IPS-NIHi7 (cell line): ENCODE data around the gene CFHR1.
"Not testable (repeated sequence)": the region's sequence is repeated elsewhere in the genome, so short reads cannot be mapped to it uniquely, and the experiment has no call there.

Source experiments
- DNase-seq: peaks from one replicate; pipeline ENCODE4 v3.0.0; 2012; ENCODE audit warnings: mixed read lengths; ENCODE audit errors: extremely low spot score

Gene CFHR1

GRCh38 chr1:196819531-196819930, at the start of gene CFHR1:
Gene CFHR1 (plus strand): TSS chr1:196819731. CDS start chr1:196819845, 114 bp downstream.
- DNase-seq: not testable (repeated sequence)

GRCh38 chr1:196769823-196770222, 49.7 kb upstream of the CFHR1 start:
- DNase-seq: not testable (repeated sequence)

DNA sequence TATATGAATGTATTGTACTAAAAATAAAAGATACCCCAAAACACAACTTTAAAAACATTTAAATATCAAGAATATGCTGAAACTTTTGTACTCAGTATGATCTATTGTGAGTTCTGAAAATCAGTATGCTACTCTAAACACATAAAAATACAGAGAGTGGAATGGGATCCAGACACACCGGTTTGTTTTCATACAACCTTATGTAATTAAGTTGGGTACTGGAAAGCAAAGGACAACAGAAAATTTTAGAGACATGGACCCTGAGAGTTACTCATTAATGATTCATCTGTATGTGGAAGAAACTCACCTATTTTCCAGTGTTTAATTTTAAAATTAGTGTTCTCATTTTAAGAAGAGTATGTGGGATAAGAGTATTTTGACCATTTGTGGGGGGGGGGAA, 45.8 kb upstream of the CFHR1 start:
- DNase-seq: no peak

DNA sequence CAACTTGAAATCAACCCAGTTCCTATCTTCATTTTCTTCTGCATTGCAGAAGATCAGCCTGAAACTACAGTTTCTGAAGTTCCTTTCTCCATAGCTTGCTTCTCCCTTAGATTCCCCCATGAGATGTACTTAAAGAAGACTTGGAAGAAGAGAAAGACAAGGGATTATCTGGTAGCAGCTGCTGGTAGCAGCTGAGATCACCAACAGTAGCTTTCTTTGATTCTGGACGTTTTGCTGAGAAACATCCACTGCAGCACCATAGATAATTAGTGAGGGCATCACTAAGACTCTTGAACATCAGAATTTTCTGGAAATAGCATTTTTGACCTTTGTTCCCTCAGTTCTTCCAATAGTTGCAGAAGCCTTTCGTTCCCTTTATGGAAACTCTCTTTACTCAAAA, 45.4 kb upstream of the CFHR1 start:
- no peak for DNase-seq

GRCh38 chr1:196774603-196775002, 44.9 kb upstream of the CFHR1 start, which contains the start of gene CFHR3:
Gene CFHR3 (plus strand): TSS chr1:196774840. CDS start chr1:196774887, 47 bp downstream.
- no peak for DNase-seq

DNA sequence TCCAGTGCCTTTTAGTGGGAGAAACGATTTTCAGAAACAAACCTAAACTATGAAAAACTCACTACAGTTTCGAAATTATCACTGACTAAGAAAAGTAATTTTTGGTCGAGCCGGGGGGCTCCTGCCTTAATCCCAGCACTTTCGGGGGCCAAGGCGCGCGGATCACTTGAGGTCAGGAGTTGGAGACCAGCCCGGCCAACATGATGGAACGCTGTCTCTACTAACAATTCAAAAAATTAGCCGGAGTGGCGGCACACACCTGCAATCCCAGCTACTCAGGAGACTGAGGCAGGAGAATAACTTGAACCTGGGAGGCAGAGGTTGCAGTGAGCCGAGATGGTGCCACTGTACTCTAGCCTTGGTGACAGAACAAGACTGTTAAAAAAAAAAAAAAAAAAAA, 41.9 kb upstream of the CFHR1 start:
- DNase-seq: no peak

GRCh38 chr1:196779093-196779492, 40.4 kb upstream of the CFHR1 start:
- no peak for DNase-seq

- not testable (repeated sequence) for DNase-seq
Measured at GRCh38 chr1:196791252-196791651, 28.3 kb upstream of the CFHR1 start.

DNA sequence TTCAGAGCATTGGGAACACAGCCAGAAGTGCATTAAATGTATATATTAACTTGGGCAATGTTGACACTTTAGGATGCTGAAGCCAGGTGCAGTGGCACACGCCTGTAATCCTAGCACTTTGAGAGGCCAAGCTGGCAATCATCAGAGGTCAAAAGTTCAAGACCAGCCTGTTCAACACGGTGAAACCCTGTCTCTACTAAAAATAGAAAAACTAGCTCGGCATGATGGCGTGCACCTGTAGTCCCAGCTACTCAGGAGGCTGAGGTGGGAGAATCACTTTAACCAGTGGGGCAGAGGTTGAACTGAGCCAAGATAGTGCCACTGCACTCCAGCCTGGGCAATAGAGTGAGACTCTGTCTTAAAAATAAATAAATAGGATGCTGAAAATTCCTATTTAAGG, 25.4 kb upstream of the CFHR1 start:
- not testable (repeated sequence) for DNase-seq

DNA sequence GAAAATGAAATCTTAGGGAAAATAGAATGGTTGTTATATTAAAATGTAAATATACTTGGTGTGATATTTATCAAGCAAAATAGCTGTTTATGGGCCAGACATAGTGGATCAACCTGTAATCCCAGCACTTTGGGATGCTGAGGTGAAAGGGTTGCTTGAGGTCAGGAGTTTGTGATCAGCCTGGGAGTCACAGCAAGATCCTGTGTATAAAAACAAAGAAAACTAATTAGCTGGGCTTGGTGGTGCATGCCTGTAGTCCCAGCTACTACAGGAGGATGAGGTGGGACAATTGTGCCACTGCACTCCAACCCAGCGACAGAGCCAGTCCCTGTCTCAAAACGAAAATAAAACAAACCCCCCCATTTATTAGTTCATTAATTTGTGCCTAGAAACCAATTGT, 21.6 kb upstream of the CFHR1 start:
- no peak for DNase-seq

DNA sequence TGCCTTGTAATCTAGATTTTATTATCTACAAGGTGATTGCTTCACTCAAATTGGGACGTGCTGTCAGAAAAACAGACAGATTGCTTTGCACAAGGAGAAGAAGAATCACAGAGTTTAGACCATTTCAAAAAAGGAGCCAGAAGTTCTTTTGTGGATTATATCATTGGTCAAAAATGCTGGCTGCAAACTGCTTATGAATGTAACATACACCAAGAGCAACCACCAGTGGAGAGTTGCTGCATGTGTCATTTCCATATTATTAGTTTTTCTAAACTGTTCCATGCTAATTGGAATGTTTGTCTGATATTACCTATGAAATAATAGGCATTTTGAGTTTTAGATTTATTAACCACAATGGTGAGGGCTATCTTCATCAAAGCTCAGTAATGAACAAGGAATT, 17.6 kb upstream of the CFHR1 start:
- not testable (repeated sequence) for DNase-seq

GRCh38 chr1:196808529-196809235, 10.8 kb upstream of the CFHR1 start:
- no peak for DNase-seq

- DNase-seq: not testable (repeated sequence)
Measured at GRCh38 chr1:196817442-196817841, 2.1 kb upstream of the CFHR1 start.

- DNase-seq: not testable (repeated sequence)
Measured at GRCh38 chr1:196827860-196828259, 8.3 kb downstream of the CFHR1 start.

- DNase-seq: not testable (repeated sequence)
Measured at GRCh38 chr1:196849613-196850492, 30.3 kb downstream of the CFHR1 start.

GRCh38 chr1:196856053-196856452, 36.5 kb downstream of the CFHR1 start:
- peak; percentile 11 for DNase-seq

- no peak for DNase-seq
Measured at GRCh38 chr1:196857188-196857587, 37.7 kb downstream of the CFHR1 start.

DNA sequence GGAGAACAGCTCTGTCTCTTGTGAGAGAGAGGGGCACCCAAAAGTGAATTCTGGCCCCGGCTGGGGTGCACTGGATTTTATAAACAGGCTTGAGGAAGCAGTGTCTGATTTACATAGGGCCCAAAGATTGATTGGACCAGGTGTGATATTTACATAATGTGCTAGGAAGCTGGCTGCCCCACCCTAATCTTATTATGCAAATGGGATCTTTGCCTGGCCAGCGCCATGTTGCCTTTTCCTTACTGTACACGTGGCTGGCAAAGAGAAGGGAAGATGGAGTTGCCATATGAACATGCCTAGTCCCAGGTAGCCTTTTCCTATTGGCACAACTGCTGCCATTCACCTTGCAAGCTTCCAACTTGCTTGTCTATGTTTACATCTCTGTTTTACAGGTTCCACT, 39.3 kb downstream of the CFHR1 start:
- DNase-seq: no peak

DNA sequence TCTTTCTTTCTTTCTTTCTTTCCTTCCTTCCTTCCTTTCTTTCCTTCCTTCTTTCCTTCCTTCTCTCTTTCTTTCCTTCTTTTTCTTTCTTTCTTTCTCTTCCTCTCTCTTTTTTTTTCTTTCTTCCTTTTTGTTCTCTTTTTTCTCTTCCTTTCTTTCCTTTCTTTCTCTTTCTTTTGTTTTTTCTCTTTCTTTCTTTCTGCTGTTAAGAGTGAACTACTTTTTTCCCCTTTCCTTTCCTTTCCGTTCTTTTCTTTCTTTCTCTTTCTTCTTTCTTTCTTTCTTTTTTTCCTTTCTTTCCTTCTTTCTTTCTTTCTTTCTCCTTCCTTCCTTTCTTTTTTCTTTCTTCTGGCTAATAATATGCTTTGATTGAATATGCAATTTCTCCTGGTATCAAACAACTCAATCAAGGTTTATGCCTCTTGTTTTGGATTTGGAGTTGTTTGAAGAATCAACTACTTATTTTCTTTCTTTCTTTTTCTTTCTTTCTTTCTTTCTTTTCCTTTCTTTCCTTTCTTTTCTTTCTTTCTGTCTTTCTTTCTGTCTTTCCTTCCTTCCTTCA, 40.9 kb downstream of the CFHR1 start:
- no peak for DNase-seq

GRCh38 chr1:196861429-196861828, 41.9 kb downstream of the CFHR1 start:
- DNase-seq: no peak

GRCh38 chr1:196866974-196867373, 47.4 kb downstream of the CFHR1 start:
- DNase-seq: no peak

DNA sequence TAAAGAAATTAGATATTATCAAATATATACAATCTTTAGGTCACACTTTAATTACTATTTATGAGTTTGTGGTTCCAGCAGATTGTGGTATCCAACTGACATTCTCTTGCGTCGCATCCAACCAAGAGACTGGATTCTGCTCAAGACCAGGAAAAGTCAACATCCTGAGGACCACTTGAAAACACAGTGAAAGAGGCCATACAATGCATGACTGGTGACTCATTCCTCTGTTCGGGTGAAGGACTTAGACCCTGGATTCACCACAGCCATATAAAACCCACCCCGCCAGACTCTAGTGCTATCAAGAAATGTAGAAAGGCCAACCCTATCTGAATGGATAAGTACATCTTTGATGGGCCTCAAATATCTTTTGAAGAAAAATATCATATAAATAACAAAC, 53.9 kb downstream of the CFHR1 start:
- no peak for DNase-seq
